Endodermal cell (in vitro differentiated cells): ENCODE data around the gene CPTP. TPM values are rescaled to one million over a fixed set of nuclear protein-coding genes. Genes with fewer than 3 reads are reported as not detected.
A peak's percentile ranks its signal among the peaks of the same experiment; 100 is the strongest.

Source experiments
- DNase-seq: peaks from one replicate; pipeline ENCODE4 v3.0.0-alpha.2; 2017
- H3K27ac ChIP-seq: 2 replicates; pipeline ENCODE4 v1.5.1; 2013; ENCODE audit warnings: mild to moderate bottlenecking, low read depth, low read length, moderate library complexity
- H3K27me3 ChIP-seq: 2 replicates; pipeline ENCODE4 v1.6.1; 2013; ENCODE audit warnings: mild to moderate bottlenecking, low read length, moderate library complexity; ENCODE audit not compliant: insufficient read depth, control insufficient read depth, poor library complexity, severe bottlenecking
- H3K36me3 ChIP-seq: 2 replicates; pipeline ENCODE4 v1.7.0; 2013; ENCODE audit warnings: mild to moderate bottlenecking, low read length, moderate library complexity; ENCODE audit not compliant: control insufficient read depth, insufficient read depth
- H3K4me1 ChIP-seq: one replicate; pipeline ENCODE4 v1.7.0; 2013; ENCODE audit warnings: low read length; ENCODE audit not compliant: control insufficient read depth, insufficient read depth
- H3K4me3 ChIP-seq: 2 replicates; pipeline ENCODE4 v1.5.1; 2013; ENCODE audit warnings: mild to moderate bottlenecking, low read length, moderate library complexity
- H3K9ac ChIP-seq: 2 replicates; pipeline ENCODE4 v1.6.1; 2013; ENCODE audit warnings: mild to moderate bottlenecking, low read length, moderate library complexity; ENCODE audit not compliant: poor library complexity, severe bottlenecking; ENCODE audit errors: extremely low read depth
- H3K9me3 ChIP-seq: 2 replicates; pipeline ENCODE4 v1.6.1; 2013; ENCODE audit warnings: mild to moderate bottlenecking, low read length, moderate library complexity; ENCODE audit not compliant: control insufficient read depth
- H3K27ac Mint-ChIP-seq: 2 replicates; pipeline ENCODE4 v1.8.0; 2020; ENCODE audit warnings: mixed read lengths
- H3K27me3 Mint-ChIP-seq: 2 replicates; pipeline ENCODE4 v1.8.0; 2021; ENCODE audit warnings: mild to moderate bottlenecking, mixed read lengths; ENCODE audit not compliant: insufficient read depth
- H3K36me3 Mint-ChIP-seq: 2 replicates; pipeline ENCODE4 v1.8.0; 2020; ENCODE audit warnings: low read depth, mixed read lengths
- H3K4me1 Mint-ChIP-seq: 2 replicates; pipeline ENCODE4 v1.8.0; 2020; ENCODE audit warnings: mixed read lengths
- H3K4me3 Mint-ChIP-seq: 2 replicates; pipeline ENCODE4 v1.8.0; 2020; ENCODE audit warnings: mild to moderate bottlenecking, moderate library complexity, mixed read lengths
- H3K9me3 Mint-ChIP-seq: 2 replicates; pipeline ENCODE4 v1.8.0; 2020; ENCODE audit warnings: mild to moderate bottlenecking, mixed read lengths
- CTCF ChIP-seq: fragments of 200-600 bp; sonication (generic); conservative IDR thresholded peaks from 2 replicates; pipeline ENCODE4 v1.5.0; 2021; ENCODE audit warnings: antibody characterized with exemption, mild to moderate bottlenecking
- WGBS, 2 experiments: methylation state at CpG; one replicate each; pipeline versions ENCODE4 v1.1.5 to v1.1.7; 2013; ENCODE audit warnings: missing lambda C conversion rate in 2 of 2, mixed read lengths in 1 of 2; ENCODE audit not compliant: insufficient coverage in 1 of 2, insufficient read length in 1 of 2; 5-methylcytosine and 5-hydroxymethylcytosine counted together
- total RNA-seq, 2 donors: library from RNA; stranded (reverse); fragmentation: NEBNext Ultra II Directional in 1 of 2; extraction: Animal tissue kit (Norgen Biotek cat#: 25700) in 1 of 2; gene quantifications; 2 replicates in 1 of 2; 3 replicates in 1 of 2; pipeline ENCODE4 v1.2.1, GENCODE V29; 2021

The CPTP gene
- total RNA-seq, 2 donors from 2014 or later = 12.0 to 13.6 TPM

DNA sequence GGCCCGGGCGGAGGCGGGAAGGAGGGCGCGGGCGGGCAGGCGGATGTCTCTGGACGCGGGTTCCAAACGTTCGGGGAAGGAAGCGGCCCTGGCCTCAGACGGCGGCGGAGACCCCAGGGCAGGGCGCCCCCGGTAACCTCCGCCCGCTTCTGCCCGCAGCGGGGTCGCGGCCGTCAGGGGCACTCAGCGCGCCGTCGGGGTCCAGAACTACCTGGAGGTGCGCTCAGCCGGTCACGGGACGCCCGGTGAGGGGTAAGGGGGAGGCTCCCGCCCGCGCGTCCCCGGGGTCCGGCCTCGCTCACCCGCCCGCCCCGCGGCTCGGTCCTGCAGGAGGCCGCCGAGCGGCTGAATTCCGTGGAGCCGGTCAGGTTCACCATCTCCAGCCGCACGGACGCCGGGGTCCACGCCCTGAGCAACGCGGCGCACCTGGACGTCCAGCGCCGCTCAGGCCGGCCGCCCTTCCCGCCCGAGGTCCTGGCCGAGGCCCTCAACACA lies 15.8 kb upstream of the CPTP start:
- no peak overlapping the region for H3K27ac Mint-ChIP-seq

DNA sequence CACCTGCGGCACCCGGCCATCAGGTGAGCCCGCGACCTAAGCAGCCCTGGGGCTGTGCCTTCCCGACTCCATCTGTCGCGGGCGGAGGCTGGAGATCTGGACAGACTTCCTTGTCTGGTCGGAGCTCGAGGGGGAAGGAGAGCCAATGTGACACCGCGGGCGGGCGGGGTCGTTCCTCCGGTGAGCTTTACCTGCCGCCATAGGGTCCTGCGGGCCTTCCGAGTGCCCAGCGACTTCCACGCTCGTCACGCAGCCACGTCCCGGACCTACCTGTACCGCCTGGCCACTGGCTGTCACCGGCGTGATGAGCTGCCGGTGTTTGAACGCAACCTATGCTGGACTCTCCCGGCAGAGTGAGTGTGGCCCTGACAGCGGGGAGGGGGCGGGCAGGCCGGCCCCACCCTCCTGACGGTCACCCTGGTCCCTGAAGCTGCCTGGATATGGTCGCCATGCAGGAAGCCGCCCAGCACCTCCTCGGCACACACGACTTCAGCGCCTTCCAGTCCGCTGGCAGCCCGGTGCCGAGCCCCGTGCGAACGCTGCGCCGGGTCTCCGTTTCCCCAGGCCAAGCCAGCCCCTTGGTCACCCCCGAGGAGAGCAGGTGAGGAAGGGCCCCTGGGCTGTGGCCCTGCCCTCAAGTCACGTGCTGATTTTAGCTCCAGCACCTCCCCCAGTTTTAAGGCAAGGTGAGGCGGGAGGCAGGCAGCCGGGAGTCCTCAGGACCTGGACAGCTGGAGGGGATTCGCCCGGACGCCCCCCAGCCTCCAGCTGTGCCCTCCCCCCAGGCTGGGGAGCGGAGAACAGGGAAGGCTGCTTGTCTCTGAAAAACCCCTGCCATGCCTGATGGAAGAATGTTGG lies 15.1 kb upstream of the CPTP start:
- Mint-ChIP-seq H3K36me3 (peaks cover 9% of the 10 kb centered on the region), H3K9me3 (no peaks in the 10 kb centered on the region), H3K4me1 (peaks cover 15% of the 10 kb centered on the region), H3K27me3 (no peaks in the 10 kb centered on the region), H3K4me3 (peak overlapping the region; percentile 67), H3K27ac (no peak overlapping the region)
- TF ChIP-seq CTCF = no peak
- Histone ChIP-seq H3K27me3 (no peaks in the 10 kb centered on the region), H3K9me3 (no peaks in the 10 kb centered on the region), H3K4me3 (peak overlapping the region; percentile 79), H3K36me3 (peaks cover 28% of the 10 kb centered on the region), H3K27ac (no peak overlapping the region), H3K9ac (peak overlapping the region; percentile 64), H3K4me1 (peaks cover 20% of the 10 kb centered on the region)
- DNase-seq = peak; percentile 81
- 28 to 36% methylated on average over 20 to 57 of the region's 57 CpGs for WGBS, 2 experiments

More for the DNA sequence above, 15.8 kb upstream of the CPTP start:
- H3K9me3 ChIP-seq = no peaks in the 10 kb centered on the region
- Mint-ChIP-seq H3K4me3 (peak overlapping the region; percentile 67), H3K36me3 (peaks cover 8% of the 10 kb centered on the region), H3K27me3 (no peaks in the 10 kb centered on the region), H3K9me3 (no peaks in the 10 kb centered on the region), H3K4me1 (peaks cover 15% of the 10 kb centered on the region)
- peaks cover 20% of the 10 kb centered on the region for H3K4me1 ChIP-seq
- peak overlapping the region; percentile 79 for H3K4me3 ChIP-seq
- no peak overlapping the region for H3K27ac ChIP-seq
- no peaks in the 10 kb centered on the region for H3K27me3 ChIP-seq
- H3K36me3 ChIP-seq = peaks cover 22% of the 10 kb centered on the region
- DNase-seq = peak; percentile 68
- no peak for TF ChIP-seq CTCF
- H3K9ac ChIP-seq = peak overlapping the region; percentile 64
- 0% methylated on average over 29 to 66 of the region's 66 CpGs for WGBS, 2 experiments

DNA sequence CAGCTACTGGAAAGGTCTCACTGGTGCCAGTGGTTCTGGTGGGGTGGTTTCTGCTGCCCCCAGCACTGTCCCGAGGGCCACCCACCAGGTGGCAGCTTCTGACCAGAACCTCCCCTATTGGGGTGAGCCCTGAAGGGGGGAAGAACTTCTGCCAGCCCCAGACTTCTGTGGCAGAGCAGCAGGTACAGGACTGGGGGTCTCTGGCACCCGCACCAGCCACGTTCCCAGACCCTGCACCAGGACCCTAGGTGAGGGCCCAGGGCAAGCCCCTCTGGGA lies 14.6 kb upstream of the CPTP start:
- DNase-seq = no peak
- Histone ChIP-seq H3K36me3 (peaks cover 34% of the 10 kb centered on the region), H3K9ac (no peak overlapping the region), H3K4me1 (peaks cover 16% of the 10 kb centered on the region), H3K27ac (no peak overlapping the region), H3K27me3 (no peaks in the 10 kb centered on the region), H3K4me3 (no peak overlapping the region), H3K9me3 (no peaks in the 10 kb centered on the region)
- H3K27ac Mint-ChIP-seq = no peak overlapping the region
- 82 to 95% methylated on average over 3 of the region's 3 CpGs for WGBS, 2 experiments
- H3K4me1 Mint-ChIP-seq = peaks cover 15% of the 10 kb centered on the region
- no peaks in the 10 kb centered on the region for H3K27me3 Mint-ChIP-seq
- peak overlapping the region; percentile 67 for H3K4me3 Mint-ChIP-seq
- no peaks in the 10 kb centered on the region for H3K9me3 Mint-ChIP-seq
- no peak for TF ChIP-seq CTCF
- H3K36me3 Mint-ChIP-seq = peaks cover 9% of the 10 kb centered on the region
